K562 (cell line): ENCODE measurements around the gene MMP24. TPM values are rescaled to one million over a fixed set of nuclear protein-coding genes. Genes with fewer than 3 reads are reported as not detected.

Experiments
- ATAC-seq: fragments of 200-7000 bp; cut with Tn5 transposase; 3 replicates; pipeline ENCODE4 v1.9.1; 2020; ENCODE audit warnings: moderate library complexity
- BruUV-seq: library from RNA; stranded (reverse); fragments of 400-500 nt; replicated peaks from 2 replicates; lab custom pipeline; 2021; lab: Mats Ljungman, UMichigan
- CTCF ChIA-PET: fragments of 300-600 bp; formaldehyde crosslinking; extraction: SDS; loops from one replicate; lab custom pipeline; 2021; ENCODE audit warnings: low intra/inter-chr PET ratio; lab: Yijun Ruan, JAX
- POLR2A ChIA-PET: fragments of 300-600, 350-650 bp; sonication (Branson Sonifier 250); formaldehyde crosslinking; extraction: SDS; loops from one replicate; lab custom pipeline; 2021; ENCODE audit warnings: antibody characterized with exemption, inconsistent platforms; lab: Yijun Ruan, JAX
- DNase-seq, 4 experiments: peaks; one replicate each; pipeline versions ENCODE4 v3.0.0 to v3.0.0-alpha.2; 2011 to 2018; ENCODE audit warnings: low spot score in 3 of 4, mixed read lengths in 3 of 4; ENCODE audit errors: extremely low read depth in 1 of 4
- FAIRE-seq: peaks from 2 replicates; lab custom pipeline; 2011; peaks lifted over from hg19 to GRCh38; lab: Jason Lieb, UNC
- H2AFZ ChIP-seq: 2 replicates; pipeline ENCODE4 v1.6.0; 2011; ENCODE audit warnings: low read depth, low read length, control low read depth, inconsistent platforms
- H3K27ac ChIP-seq: fragments of 200-600 bp; 3 replicates; pipeline ENCODE4 v1.8.0; 2011; ENCODE audit warnings: low read depth, mild to moderate bottlenecking, control low read depth, inconsistent platforms, low read length, moderate library complexity, mixed read lengths; ENCODE audit errors: extremely low read depth
- H3K27me3 ChIP-seq, 2 experiments: fragments of 300-600 bp in 1 of 2; 2 replicates in 1 of 2; 3 replicates in 1 of 2; pipeline versions ENCODE4 v1.6.0 to v1.8.0; 2011; ENCODE audit warnings: inconsistent platforms in 2 of 2, low read length in 2 of 2, mild to moderate bottlenecking in 1 of 2, mixed read lengths in 1 of 2, moderate library complexity in 1 of 2; ENCODE audit not compliant: control insufficient read depth in 2 of 2, insufficient read depth in 2 of 2
- H3K36me3 ChIP-seq: fragments of 300-600 bp; 3 replicates; pipeline ENCODE4 v1.8.0; 2011; ENCODE audit warnings: mild to moderate bottlenecking, low read length, inconsistent platforms; ENCODE audit not compliant: control insufficient read depth, insufficient read depth
- H3K4me1 ChIP-seq, 2 experiments: fragments of 200-600 bp in 1 of 2; replicated peaks in 1 of 2; 2 replicates in 1 of 2; 3 replicates in 1 of 2; pipeline versions ENCODE4 v1.5.1 to v1.8.0; 2011; ENCODE audit warnings: inconsistent platforms in 2 of 2, low read length in 2 of 2, mild to moderate bottlenecking in 1 of 2, mixed read lengths in 1 of 2, moderate library complexity in 1 of 2; ENCODE audit not compliant: control insufficient read depth in 2 of 2, insufficient read depth in 2 of 2
- H3K4me2 ChIP-seq: 2 replicates; pipeline ENCODE4 v1.6.1; 2011; ENCODE audit warnings: low read length, control low read depth, inconsistent platforms, mixed read lengths; ENCODE audit not compliant: insufficient read depth
- H3K4me3 ChIP-seq: fragments of 200-600 bp; sonication (generic), shearing (Covaris generic); 2 replicates; pipeline ENCODE4 v1.5.1; 2016; ENCODE audit warnings: control low read depth, inconsistent platforms
- H3K79me2 ChIP-seq: fragments of 200-600 bp; 3 replicates; pipeline ENCODE4 v1.8.0; 2011; ENCODE audit warnings: low read length, inconsistent platforms; ENCODE audit not compliant: control insufficient read depth, insufficient read depth
- H3K9ac ChIP-seq, 2 experiments: 2 replicates each; pipeline versions ENCODE4 v1.6.0 to v1.6.1; 2011; ENCODE audit warnings: low read depth in 2 of 2, low read length in 2 of 2, control low read depth in 1 of 2, inconsistent platforms in 1 of 2, mild to moderate bottlenecking in 1 of 2, mixed read lengths in 1 of 2; ENCODE audit not compliant: insufficient read depth in 1 of 2
- H3K9me1 ChIP-seq: one replicate; pipeline ENCODE4 v1.6.0; 2011; ENCODE audit warnings: inconsistent platforms, mild to moderate bottlenecking, low read length, moderate library complexity; ENCODE audit not compliant: control insufficient read depth, insufficient read depth
- H3K9me3 ChIP-seq: replicated peaks from 2 replicates; pipeline ENCODE4 v1.5.1; 2011; ENCODE audit warnings: low read depth, low read length, inconsistent platforms; ENCODE audit not compliant: control insufficient read depth, insufficient read depth
- H4K20me1 ChIP-seq: replicated peaks from 2 replicates; pipeline ENCODE4 v1.6.1; 2011; ENCODE audit warnings: low read length, inconsistent platforms, mixed read lengths; ENCODE audit not compliant: control insufficient read depth, insufficient read depth
- BDP1 ChIP-seq: IDR thresholded peaks from 3 replicates; pipeline ENCODE4 v1.6.1; 2011; ENCODE audit not compliant: insufficient read length, insufficient read depth
- CBFA2T3 ChIP-seq: fragments of 450-650 bp; IDR thresholded peaks from 2 replicates; pipeline ENCODE4 v1.6.1; 2017
- EGR1 ChIP-seq: fragments of 450-650 bp; conservative IDR thresholded peaks from 2 replicates; pipeline ENCODE4 v1.6.1; 2017; ENCODE audit warnings: mild to moderate bottlenecking
- ETV5 ChIP-seq: sonication (generic); formaldehyde crosslinking; IDR thresholded peaks from 2 replicates; pipeline ENCODE4 v1.4.0; 2020; ENCODE audit warnings: low read depth, mild to moderate bottlenecking, missing genetic modification reagents
- GABPB1 ChIP-seq: sonication (generic); formaldehyde crosslinking; IDR thresholded peaks from 2 replicates; pipeline ENCODE4 v1.8.0; 2022; ENCODE audit warnings: mild to moderate bottlenecking, missing genetic modification reagents
- GTF2B ChIP-seq: IDR thresholded peaks from 2 replicates; pipeline ENCODE4 v1.6.1; 2011; ENCODE audit not compliant: insufficient read length; ENCODE audit errors: extremely low read depth
- ID3 ChIP-seq, 2 experiments: fragments of 250-450 bp in 1 of 2; fragments of 450-650 bp in 1 of 2; sonication (Bioruptor Pico) in 1 of 2; IDR thresholded peaks; 2 replicates each; pipeline versions ENCODE4 v1.6.1 to v1.8.0; 2016 to 2021; ENCODE audit warnings: mild to moderate bottlenecking in 2 of 2, moderate library complexity in 2 of 2, missing compliant biosample characterization in 1 of 2, missing genetic modification characterization in 1 of 2
- NCOA2 ChIP-seq, 2 experiments: fragments of 450-650 bp; IDR thresholded peaks; 2 replicates each; pipeline ENCODE4 v1.6.1; 2018; ENCODE audit warnings: mild to moderate bottlenecking in 2 of 2, moderate library complexity in 1 of 2; ENCODE audit not compliant: partially characterized antibody in 2 of 2
- NFRKB ChIP-seq: fragments of 450-650 bp; IDR thresholded peaks from 2 replicates; pipeline ENCODE4 v1.6.1; 2016; ENCODE audit warnings: low read depth
- PHF20 ChIP-seq: fragments of 450-650 bp; IDR thresholded peaks from 2 replicates; pipeline ENCODE4 v1.6.1; 2018; ENCODE audit not compliant: partially characterized antibody
- PURB ChIP-seq: sonication (generic); formaldehyde crosslinking; IDR thresholded peaks from 2 replicates; pipeline ENCODE4 v1.9.0; 2021; ENCODE audit warnings: low read depth, mild to moderate bottlenecking, missing genetic modification reagents
- RCOR1 ChIP-seq, 2 experiments: IDR thresholded peaks; 2 replicates each; pipeline ENCODE4 v1.6.1; 2012; ENCODE audit warnings: low read depth in 2 of 2, low read length in 2 of 2, borderline replicate concordance in 1 of 2, improper control_type of control experiment in 1 of 2
- TBP ChIP-seq: optimal IDR thresholded peaks from 2 replicates; pipeline ENCODE3; 2011; ENCODE audit warnings: low read depth, low read length, improper control_type of control experiment
- TCF7L2 ChIP-seq: fragments of 150-350 bp; IDR thresholded peaks from 2 replicates; pipeline ENCODE4 v1.6.1; 2016; ENCODE audit warnings: low read depth, mild to moderate bottlenecking, low read length, moderate library complexity
- U2AF2 ChIP-seq: fragments of 200-400 bp; formaldehyde crosslinking; optimal IDR thresholded peaks from 2 replicates; pipeline ENCODE3; 2017; ENCODE audit warnings: low read depth, mild to moderate bottlenecking, low read length
- ZBTB34 ChIP-seq: fragments of 250-450 bp; sonication (Bioruptor Pico); IDR thresholded peaks from 2 replicates; pipeline ENCODE4 v1.8.0; 2021; ENCODE audit warnings: mild to moderate bottlenecking, moderate library complexity
- ZNF121 ChIP-seq: sonication (generic); formaldehyde crosslinking; conservative IDR thresholded peaks from 2 replicates; pipeline ENCODE4 v1.8.0; 2022; ENCODE audit warnings: missing genetic modification reagents
- ZNF263 ChIP-seq: sonication (generic); formaldehyde crosslinking; IDR thresholded peaks from 2 replicates; pipeline ENCODE4 v1.8.0; 2022; ENCODE audit warnings: mild to moderate bottlenecking, missing genetic modification reagents, borderline replicate concordance
- ZNF444 ChIP-seq: fragments of 250-450 bp; sonication (Bioruptor Pico); IDR thresholded peaks from 2 replicates; pipeline ENCODE4 v1.4.0; 2020; ENCODE audit warnings: mild to moderate bottlenecking, moderate library complexity
- ZNF551 ChIP-seq: fragments of 250-450 bp; sonication (Bioruptor Pico); IDR thresholded peaks from 2 replicates; pipeline ENCODE4 v1.5.0; 2021; ENCODE audit warnings: mild to moderate bottlenecking, moderate library complexity
- ZNF717 ChIP-seq: fragments of 250-450 bp; sonication (Bioruptor Pico); IDR thresholded peaks from 2 replicates; pipeline ENCODE4 v1.5.0; 2021
- WGBS: fragments of 100-300 bp; shearing (Covaris generic); methylation state at CpG from one replicate; pipeline ENCODE4 v1.1.6; 2016; ENCODE audit warnings: low coverage, mixed read lengths; ENCODE audit not compliant: insufficient coverage; ENCODE audit errors: missing lambda C conversion rate; 5-methylcytosine and 5-hydroxymethylcytosine counted together
- in situ Hi-C: fragments of 300-500 bp; cut with MboI; formaldehyde crosslinking; loops from 4 replicates; pipeline ENCODE4 v1.15.0; 2018; ENCODE audit warnings: inconsistent platforms, mixed read lengths
- intact Hi-C: fragments of 100-400 bp; cut with micrococcal nuclease; formaldehyde crosslinking; loops from 2 replicates; pipeline ENCODE4 v1.14.2; 2022
- polyA plus RNA-seq, 8 experiments: library from polyadenylated mRNA; depleted of rRNA in 4 of 8; stranded (reverse) in 5 of 8; unstranded in 3 of 8; fragments of >200 nt; fragmentation: Nextera tagmentation in 2 of 8; fragmentation: Illumina TruSeq in 1 of 8; extraction: Ambion mirVana in 2 of 8; extraction: Trizol in 1 of 8; gene quantifications; 2 replicates each; pipeline versions ENCODE4 v1.2.1 to v1.2.3, GENCODE V29; 2011 to 2014; ENCODE audit warnings: inconsistent platforms in 1 of 8, missing spikeins in 1 of 8
- total RNA-seq, 7 experiments: library from RNA; depleted of rRNA in 6 of 7; stranded (reverse); fragments of >200 nt in 6 of 7; fragmentation: Illumina TruSeq in 2 of 7; extraction: Trizol in 2 of 7; gene quantifications; 2 replicates each; pipeline versions ENCODE4 v1.2.1 to v1.2.3, GENCODE V29; 2011 to 2021; ENCODE audit warnings: low replicate concordance in 1 of 7

Gene MMP24
- total and polyA plus RNA-seq, 9 of the 15 experiments (the other 6 are each of a cell fraction or from before 2014, with no cell fraction given) = 0.03 to 0.07 (median 0.03) TPM; not detected in 6

GRCh38 chr20:35294293-35294685 lies 67.8 kb downstream of the MMP24 start:
- 0 out of 2 replicates have a peak, but pooled peaks cover 4% of the 10 kb centered on the region for H4K20me1 ChIP-seq
- TF ChIP-seq BDP1 (no peak), GTF2B (no peak), ID3 (CRISPR knock-in tag; IDR thresholded peaks at IDR 0.05) (no peak), ID3 (tag; IDR thresholded peaks at IDR 0.05) (no peak), GABPB1 (CRISPR knock-in tag) (no peak), U2AF2 (no peak), NFRKB (no peak), ZNF551 (CRISPR knock-in tag) (no peak), CBFA2T3 (0 out of 2 replicates have a peak, but pooled peaks have one; percentile 9), EGR1 (0 out of 2 replicates have a peak, but pooled peaks have one; percentile 15), TBP (no peak), PHF20 (no peak), ZNF717 (CRISPR knock-in tag) (no peak), PURB (CRISPR knock-in tag) (no peak), TCF7L2 (no peak), ETV5 (CRISPR knock-in tag) (no peak), ZNF263 (CRISPR knock-in tag) (peak; percentile 42; the same call in 1 of the 2 replicates), RCOR1 (IDR thresholded peaks at IDR 0.05; ENCODE audit: borderline replicate concordance in 1 of 2, low read depth in 2 of 2, low read length in 2 of 2) (peak in 1 of 2 experiments; percentile 52; a peak in 1 of 4 replicates), ZNF121 (CRISPR knock-in tag) (no peak), NCOA2 (IDR thresholded peaks at IDR 0.05; ENCODE audit: partially characterized antibody in 2 of 2) (no peak), ZBTB34 (CRISPR knock-in tag) (no peak), ZNF444 (CRISPR knock-in tag) (no peak)
- H3K4me3 ChIP-seq = no peak overlapping the region
- no peak overlapping the region for H3K4me2 ChIP-seq
- H3K9me1 ChIP-seq = no peaks in the 10 kb centered on the region
- no peak overlapping the region for H2AFZ ChIP-seq
- no peaks in the 10 kb centered on the region for H3K9me3 ChIP-seq
- ATAC-seq = no peak
- peaks cover 3 to 19% of the 10 kb centered on the region in 2 experiments; a peak in 4 of 5 replicates for H3K4me1 ChIP-seq
- H3K9ac ChIP-seq = 0 out of 4 replicates have a peak overlapping the region, but pooled peaks of 1 of the 2 experiments have one; percentile 26
- no peaks in the 10 kb centered on the region for H3K79me2 ChIP-seq
- peaks cover 31 to 60% of the 10 kb centered on the region in 2 experiments for H3K27me3 ChIP-seq
- ChIA-PET POLR2A (no interaction called here), CTCF (no interaction called here)
- no TSS peak for BruUV-seq
- FAIRE-seq = no peak
- 3% methylated on average over 5 of the region's 5 CpGs for WGBS
- H3K27ac ChIP-seq = no peak overlapping the region
- no peak for DNase-seq
- no peaks in the 10 kb centered on the region for H3K36me3 ChIP-seq
- in situ Hi-C loops = no loop called here
- intact Hi-C loops = no loop called here
